Erythroblast (primary cell): ENCODE measurements around the gene ZNF219.

ENCODE experiments used
- GATA1 ChIP-seq: IDR thresholded peaks from 2 replicates; pipeline ENCODE4 v1.6.1; 2011; ENCODE audit warnings: low read depth, mild to moderate bottlenecking, control low read depth, low read length, moderate library complexity
- POLR2A ChIP-seq: IDR thresholded peaks from 2 replicates; pipeline ENCODE4 v1.6.1; 2011; ENCODE audit warnings: mild to moderate bottlenecking, low read length

DNA sequence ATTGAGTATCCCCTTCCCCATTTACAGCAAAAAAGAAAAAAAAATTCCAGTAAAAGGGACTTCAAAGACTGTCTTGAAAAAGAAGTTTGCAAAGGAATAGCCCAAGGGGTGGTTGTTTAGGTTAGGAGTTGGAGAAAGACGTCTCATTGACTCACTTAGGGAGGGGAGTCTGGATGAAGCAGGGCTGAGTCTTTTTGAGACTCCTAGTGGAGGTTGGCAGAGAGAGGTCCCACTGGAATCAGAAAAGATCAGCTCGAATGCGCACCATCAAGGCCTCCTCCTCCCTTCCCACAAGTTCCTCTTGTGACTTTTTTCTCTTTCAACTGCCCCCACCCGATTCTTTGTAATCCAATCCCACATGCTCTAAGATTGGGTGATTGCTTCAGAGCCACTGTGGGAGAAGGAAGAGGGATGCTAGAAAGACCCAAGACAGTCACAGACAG, 26.4 kb downstream of the ZNF219 start:
- TF ChIP-seq POLR2A: no peak
- TF ChIP-seq GATA1: no peak
